Activated T-helper 2 cell treated with anti-CD3 and anti-CD28 coated beads, Interferon-gamma antibody, Interleukin-2, Interleukin-4, amounts not matched to agents 10 μg/mL and 5 μg/mL and 100 μg/mL, durations not matched to agents 14 hours and 24 hours and 36 hours (primary cell): ENCODE data around the gene PML. TPM values are rescaled to one million over a fixed set of nuclear protein-coding genes. Genes with fewer than 3 reads are reported as not detected.
"Not testable (repeated sequence)": the region's sequence is repeated elsewhere in the genome, so short reads cannot be mapped to it uniquely, and the experiment has no call there.

Experiments used
- DNase-seq: peaks from one replicate; pipeline ENCODE4 v3.0.0; 2021; ENCODE audit warnings: low spot score
- H3K27ac Mint-ChIP-seq: one replicate; pipeline ENCODE4 v1.8.0; 2021; ENCODE audit warnings: mixed read lengths
- H3K27me3 Mint-ChIP-seq: one replicate; pipeline ENCODE4 v1.8.0; 2021; ENCODE audit warnings: low read depth, mixed read lengths
- H3K36me3 Mint-ChIP-seq: one replicate; pipeline ENCODE4 v1.8.0; 2021; ENCODE audit warnings: low read depth, mixed read lengths
- H3K4me1 Mint-ChIP-seq: one replicate; pipeline ENCODE4 v1.8.0; 2021; ENCODE audit warnings: low read depth, mixed read lengths
- H3K4me3 Mint-ChIP-seq: one replicate; pipeline ENCODE4 v1.8.0; 2021; ENCODE audit warnings: low read depth, mild to moderate bottlenecking, moderate library complexity, mixed read lengths
- H3K9me3 Mint-ChIP-seq: one replicate; pipeline ENCODE4 v1.8.0; 2021; ENCODE audit warnings: mixed read lengths
- intact Hi-C: fragments of 100-400 bp; cut with micrococcal nuclease; formaldehyde crosslinking; loops from one replicate; pipeline ENCODE4 v1.15.1; 2023
- total RNA-seq: library from RNA; stranded (reverse); gene quantifications from 2 replicates; pipeline ENCODE4 v1.2.3, GENCODE V29; 2022

The PML gene
- total RNA-seq, 1 donor from 2014 or later = 64.5 TPM

GRCh38 chr15:73952171-73952912 lies 42.2 kb upstream of the PML start:
- intact Hi-C loops = no loop called here

GRCh38 chr15:73952913-73953750 lies 41.4 kb upstream of the PML start:
- H3K4me3 Mint-ChIP-seq = no peak overlapping the region
- DNase-seq = no peak
- intact Hi-C loops = no loop called here
- no peaks in the 10 kb centered on the region for H3K36me3 Mint-ChIP-seq
- no peak overlapping the region for H3K27ac Mint-ChIP-seq
- peaks cover 14% of the 10 kb centered on the region for H3K4me1 Mint-ChIP-seq
- H3K27me3 Mint-ChIP-seq = no peaks in the 10 kb centered on the region
- no peaks in the 10 kb centered on the region for H3K9me3 Mint-ChIP-seq

More at GRCh38 chr15:73952171-73952912, 42.2 kb upstream of the PML start:
- H3K4me3 Mint-ChIP-seq = no peak overlapping the region
- H3K36me3 Mint-ChIP-seq = no peaks in the 10 kb centered on the region
- no peaks in the 10 kb centered on the region for H3K27me3 Mint-ChIP-seq
- H3K27ac Mint-ChIP-seq = no peak overlapping the region
- no peak for DNase-seq
- H3K4me1 Mint-ChIP-seq = peaks cover 8% of the 10 kb centered on the region
- H3K9me3 Mint-ChIP-seq = no peaks in the 10 kb centered on the region

- intact Hi-C loops = no loop called here
- H3K4me1 Mint-ChIP-seq = peaks cover 27% of the 10 kb centered on the region
- no peaks in the 10 kb centered on the region for H3K9me3 Mint-ChIP-seq
- no peak overlapping the region for H3K27ac Mint-ChIP-seq
- no peaks in the 10 kb centered on the region for H3K27me3 Mint-ChIP-seq
- no peaks in the 10 kb centered on the region for H3K36me3 Mint-ChIP-seq
- DNase-seq = no peak
- no peak overlapping the region for H3K4me3 Mint-ChIP-seq
These were observed 40.0 kb upstream of the PML start for GRCh38 chr15:73954188-73955145.

- H3K9me3 Mint-ChIP-seq = no peaks in the 10 kb centered on the region
- H3K4me1 Mint-ChIP-seq = peaks cover 31% of the 10 kb centered on the region
- no peak overlapping the region for H3K27ac Mint-ChIP-seq
- no peaks in the 10 kb centered on the region for H3K36me3 Mint-ChIP-seq
- no peak overlapping the region for H3K4me3 Mint-ChIP-seq
- H3K27me3 Mint-ChIP-seq = no peaks in the 10 kb centered on the region
- intact Hi-C loops = no loop called here
- DNase-seq = no peak
These were observed 39.2 kb upstream of the PML start for GRCh38 chr15:73955326-73955725.

- Mint-ChIP-seq H3K9me3 (no peaks in the 10 kb centered on the region), H3K4me1 (peaks cover 31% of the 10 kb centered on the region), H3K27ac (no peak overlapping the region), H3K36me3 (no peaks in the 10 kb centered on the region), H3K4me3 (no peak overlapping the region), H3K27me3 (no peaks in the 10 kb centered on the region)
- intact Hi-C loops = no loop called here
- no peak for DNase-seq
These were observed 38.4 kb upstream of the PML start for GRCh38 chr15:73955861-73956742.

GRCh38 chr15:73956743-73957135 lies 37.8 kb upstream of the PML start:
- no peak overlapping the region for H3K27ac Mint-ChIP-seq
- peaks cover 28% of the 10 kb centered on the region for H3K4me1 Mint-ChIP-seq
- no peak overlapping the region for H3K4me3 Mint-ChIP-seq
- intact Hi-C loops = no loop called here
- no peaks in the 10 kb centered on the region for H3K9me3 Mint-ChIP-seq
- H3K27me3 Mint-ChIP-seq = no peaks in the 10 kb centered on the region
- H3K36me3 Mint-ChIP-seq = no peaks in the 10 kb centered on the region
- DNase-seq = no peak

GRCh38 chr15:73957276-73957675 lies 37.2 kb upstream of the PML start:
- no peaks in the 10 kb centered on the region for H3K36me3 Mint-ChIP-seq
- H3K4me1 Mint-ChIP-seq = peaks cover 28% of the 10 kb centered on the region
- H3K27me3 Mint-ChIP-seq = no peaks in the 10 kb centered on the region
- no peak overlapping the region for H3K4me3 Mint-ChIP-seq
- no peaks in the 10 kb centered on the region for H3K9me3 Mint-ChIP-seq
- no peak for DNase-seq
- H3K27ac Mint-ChIP-seq = no peak overlapping the region
- intact Hi-C loops = no loop called here

GRCh38 chr15:73957785-73958184 lies 36.7 kb upstream of the PML start:
- Mint-ChIP-seq H3K9me3 (no peaks in the 10 kb centered on the region), H3K4me1 (peaks cover 28% of the 10 kb centered on the region), H3K27ac (no peak overlapping the region), H3K27me3 (no peaks in the 10 kb centered on the region), H3K36me3 (no peaks in the 10 kb centered on the region), H3K4me3 (no peak overlapping the region)
- DNase-seq = no peak
- intact Hi-C loops = no loop called here

- no peaks in the 10 kb centered on the region for H3K27me3 Mint-ChIP-seq
- intact Hi-C loops = no loop called here
These were observed 35.4 kb upstream of the PML start for GRCh38 chr15:73959012-73959581.

GRCh38 chr15:73959801-73960200 lies 34.7 kb upstream of the PML start:
- intact Hi-C loops = no loop called here
- no peak for DNase-seq
- no peaks in the 10 kb centered on the region for H3K27me3 Mint-ChIP-seq
- H3K36me3 Mint-ChIP-seq = no peaks in the 10 kb centered on the region
- peak overlapping the region; percentile 27 for H3K4me3 Mint-ChIP-seq
- H3K4me1 Mint-ChIP-seq = peaks cover 31% of the 10 kb centered on the region
- H3K27ac Mint-ChIP-seq = peak overlapping the region; percentile 24
- no peaks in the 10 kb centered on the region for H3K9me3 Mint-ChIP-seq

More at GRCh38 chr15:73959012-73959581, 35.4 kb upstream of the PML start:
- no peaks in the 10 kb centered on the region for H3K9me3 Mint-ChIP-seq
- peaks cover 28% of the 10 kb centered on the region for H3K4me1 Mint-ChIP-seq
- no peaks in the 10 kb centered on the region for H3K36me3 Mint-ChIP-seq
- peak overlapping the region; percentile 24 for H3K27ac Mint-ChIP-seq
- peak overlapping the region; percentile 27 for H3K4me3 Mint-ChIP-seq
- DNase-seq = peak; percentile 26

- H3K27me3 Mint-ChIP-seq, DNase-seq, H3K9me3 Mint-ChIP-seq, H3K36me3 Mint-ChIP-seq, H3K4me3 Mint-ChIP-seq, H3K27ac Mint-ChIP-seq, intact Hi-C loops: not testable (repeated sequence)
- H3K4me1 Mint-ChIP-seq = peaks cover 38% of the 10 kb centered on the region
These were observed 33.9 kb upstream of the PML start for GRCh38 chr15:73960472-73961070.
